Activated T-cell treated with anti-CD3 and anti-CD28 coated beads, Interleukin-2, amount 50 U/mL, for 4 hours (primary cell): ENCODE results near the gene MAMDC2. TPM values are rescaled to one million over a fixed set of nuclear protein-coding genes. Genes with fewer than 3 reads are reported as not detected.

Source experiments
- ATAC-seq, 2 donors: fragments of 200-7000 bp; cut with Tn5 transposase; one replicate each; pipeline ENCODE4 v1.10.0; 2021
- DNase-seq: peaks from one replicate; pipeline ENCODE4 v3.0.0-alpha.2; 2020
- H3K27me3 Mint-ChIP-seq: one replicate; pipeline ENCODE4 v1.8.0; 2021; ENCODE audit warnings: low read depth, mixed read lengths
- H3K36me3 Mint-ChIP-seq: one replicate; pipeline ENCODE4 v1.8.0; 2022; ENCODE audit warnings: mixed read lengths; ENCODE audit not compliant: insufficient read depth
- H3K4me1 Mint-ChIP-seq: one replicate; pipeline ENCODE4 v1.8.0; 2021; ENCODE audit warnings: low read depth, mixed read lengths
- H3K4me3 Mint-ChIP-seq: one replicate; pipeline ENCODE4 v1.8.0; 2021; ENCODE audit warnings: mild to moderate bottlenecking, moderate library complexity, mixed read lengths
- H3K9me3 Mint-ChIP-seq: one replicate; pipeline ENCODE4 v1.8.0; 2021; ENCODE audit warnings: mixed read lengths
- total RNA-seq, 3 donors: library from RNA; stranded (reverse); gene quantifications; one replicate each; pipeline ENCODE4 v1.2.1, GENCODE V29; 2021

The MAMDC2 gene
- total RNA-seq, 3 donors from 2014 or later: not detected

- no peaks in the 10 kb centered on the region for H3K9me3 Mint-ChIP-seq
- H3K27me3 Mint-ChIP-seq: peaks cover 11% of the 10 kb centered on the region
- ATAC-seq (no peak), DNase-seq (no peak)
- no peak overlapping the region for H3K4me3 Mint-ChIP-seq
- H3K4me1 Mint-ChIP-seq: peaks cover 9% of the 10 kb centered on the region
- no peaks in the 10 kb centered on the region for H3K36me3 Mint-ChIP-seq
Observed at GRCh38 chr9:70093095-70093494, 49.4 kb downstream of the MAMDC2 start.

- Mint-ChIP-seq H3K36me3 (no peaks in the 10 kb centered on the region), H3K9me3 (no peaks in the 10 kb centered on the region), H3K4me3 (no peak overlapping the region), H3K4me1 (peaks cover 9% of the 10 kb centered on the region), H3K27me3 (peaks cover 11% of the 10 kb centered on the region)
- DNase-seq: no peak
- no peak for ATAC-seq
Observed at GRCh38 chr9:70093944-70094343, 50.3 kb downstream of the MAMDC2 start.

GRCh38 chr9:70094747-70095146, 51.1 kb downstream of the MAMDC2 start:
- ATAC-seq (no peak), DNase-seq (no peak)
- no peaks in the 10 kb centered on the region for H3K36me3 Mint-ChIP-seq
- no peaks in the 10 kb centered on the region for H3K9me3 Mint-ChIP-seq
- H3K4me1 Mint-ChIP-seq: peaks cover 9% of the 10 kb centered on the region
- H3K4me3 Mint-ChIP-seq: no peak overlapping the region
- peaks cover 6% of the 10 kb centered on the region for H3K27me3 Mint-ChIP-seq

GRCh38 chr9:70097187-70097586, 53.5 kb downstream of the MAMDC2 start:
- no peaks in the 10 kb centered on the region for H3K36me3 Mint-ChIP-seq
- peaks cover 6% of the 10 kb centered on the region for H3K4me1 Mint-ChIP-seq
- peaks cover 5% of the 10 kb centered on the region for H3K27me3 Mint-ChIP-seq
- DNase-seq (no peak), ATAC-seq (no peak)
- no peaks in the 10 kb centered on the region for H3K9me3 Mint-ChIP-seq
- H3K4me3 Mint-ChIP-seq: no peak overlapping the region

- no peak for ATAC-seq
- Mint-ChIP-seq H3K9me3 (no peaks in the 10 kb centered on the region), H3K4me3 (no peak overlapping the region), H3K36me3 (no peaks in the 10 kb centered on the region), H3K4me1 (no peaks in the 10 kb centered on the region), H3K27me3 (peaks cover 3% of the 10 kb centered on the region)
- DNase-seq: no peak
Observed at GRCh38 chr9:70100362-70100761, 56.7 kb downstream of the MAMDC2 start.

GRCh38 chr9:70101265-70101664, 57.6 kb downstream of the MAMDC2 start:
- H3K4me3 Mint-ChIP-seq: no peak overlapping the region
- DNase-seq (no peak), ATAC-seq (no peak)
- H3K36me3 Mint-ChIP-seq: no peaks in the 10 kb centered on the region
- H3K4me1 Mint-ChIP-seq: no peaks in the 10 kb centered on the region
- H3K27me3 Mint-ChIP-seq: peaks cover 2% of the 10 kb centered on the region
- no peaks in the 10 kb centered on the region for H3K9me3 Mint-ChIP-seq

- peaks cover 6% of the 10 kb centered on the region for H3K27me3 Mint-ChIP-seq
- ATAC-seq (no peak), DNase-seq (no peak)
- H3K4me3 Mint-ChIP-seq: no peak overlapping the region
- H3K36me3 Mint-ChIP-seq: no peaks in the 10 kb centered on the region
- no peaks in the 10 kb centered on the region for H3K9me3 Mint-ChIP-seq
- H3K4me1 Mint-ChIP-seq: peaks cover under 1% of the 10 kb centered on the region
Observed at GRCh38 chr9:70105147-70105546, 61.5 kb downstream of the MAMDC2 start.

- peaks cover 9% of the 10 kb centered on the region for H3K4me1 Mint-ChIP-seq
- H3K36me3 Mint-ChIP-seq: no peaks in the 10 kb centered on the region
- H3K9me3 Mint-ChIP-seq: no peaks in the 10 kb centered on the region
- no peak for ATAC-seq
- peaks cover 16% of the 10 kb centered on the region for H3K27me3 Mint-ChIP-seq
- no peak for DNase-seq
- H3K4me3 Mint-ChIP-seq: no peak overlapping the region
Observed at GRCh38 chr9:70106571-70106970, 62.9 kb downstream of the MAMDC2 start.

- DNase-seq: no peak
Observed at GRCh38 chr9:70107558-70107957, 63.9 kb downstream of the MAMDC2 start.

GRCh38 chr9:70108181-70108580, 64.5 kb downstream of the MAMDC2 start:
- Mint-ChIP-seq H3K4me1 (peaks cover 9% of the 10 kb centered on the region), H3K27me3 (peaks cover 15% of the 10 kb centered on the region), H3K36me3 (no peaks in the 10 kb centered on the region), H3K4me3 (no peak overlapping the region), H3K9me3 (no peaks in the 10 kb centered on the region)
- DNase-seq (no peak), ATAC-seq (no peak)

More at GRCh38 chr9:70107558-70107957, 63.9 kb downstream of the MAMDC2 start:
- Mint-ChIP-seq H3K9me3 (no peaks in the 10 kb centered on the region), H3K27me3 (peaks cover 17% of the 10 kb centered on the region), H3K36me3 (no peaks in the 10 kb centered on the region), H3K4me1 (peaks cover 9% of the 10 kb centered on the region), H3K4me3 (no peak overlapping the region)
- ATAC-seq: no peak

- peaks cover 9% of the 10 kb centered on the region for H3K4me1 Mint-ChIP-seq
- H3K9me3 Mint-ChIP-seq: no peaks in the 10 kb centered on the region
- H3K4me3 Mint-ChIP-seq: no peak overlapping the region
- H3K36me3 Mint-ChIP-seq: no peaks in the 10 kb centered on the region
- peaks cover 19% of the 10 kb centered on the region for H3K27me3 Mint-ChIP-seq
- DNase-seq (no peak), ATAC-seq (no peak)
Observed at GRCh38 chr9:70110194-70111041, 66.8 kb downstream of the MAMDC2 start.

GRCh38 chr9:70111042-70111602, 67.5 kb downstream of the MAMDC2 start:
- H3K4me3 Mint-ChIP-seq: no peak overlapping the region
- DNase-seq (peak; percentile 34), ATAC-seq (no peak)
- H3K9me3 Mint-ChIP-seq: no peaks in the 10 kb centered on the region
- H3K27me3 Mint-ChIP-seq: peaks cover 19% of the 10 kb centered on the region
- peaks cover 9% of the 10 kb centered on the region for H3K4me1 Mint-ChIP-seq
- no peaks in the 10 kb centered on the region for H3K36me3 Mint-ChIP-seq

GRCh38 chr9:70111641-70112236, 68.1 kb downstream of the MAMDC2 start:
- peaks cover 17% of the 10 kb centered on the region for H3K27me3 Mint-ChIP-seq
- H3K9me3 Mint-ChIP-seq: no peaks in the 10 kb centered on the region
- ATAC-seq (no peak), DNase-seq (no peak)
- H3K4me1 Mint-ChIP-seq: peaks cover 9% of the 10 kb centered on the region
- H3K36me3 Mint-ChIP-seq: no peaks in the 10 kb centered on the region
- no peak overlapping the region for H3K4me3 Mint-ChIP-seq

- Mint-ChIP-seq H3K4me1 (peaks cover 9% of the 10 kb centered on the region), H3K4me3 (no peak overlapping the region), H3K27me3 (peaks cover 16% of the 10 kb centered on the region), H3K9me3 (no peaks in the 10 kb centered on the region), H3K36me3 (no peaks in the 10 kb centered on the region)
- DNase-seq (no peak), ATAC-seq (no peak)
Observed at GRCh38 chr9:70112981-70113380, 69.3 kb downstream of the MAMDC2 start.
